ENCODE measurements around the gene OR10Z1. TPM values are rescaled to one million over a fixed set of nuclear protein-coding genes. Genes with fewer than 3 reads are reported as not detected.

Gene OR10Z1
- total RNA-seq, 1 experiment from 2014 or later: not detected

DNA sequence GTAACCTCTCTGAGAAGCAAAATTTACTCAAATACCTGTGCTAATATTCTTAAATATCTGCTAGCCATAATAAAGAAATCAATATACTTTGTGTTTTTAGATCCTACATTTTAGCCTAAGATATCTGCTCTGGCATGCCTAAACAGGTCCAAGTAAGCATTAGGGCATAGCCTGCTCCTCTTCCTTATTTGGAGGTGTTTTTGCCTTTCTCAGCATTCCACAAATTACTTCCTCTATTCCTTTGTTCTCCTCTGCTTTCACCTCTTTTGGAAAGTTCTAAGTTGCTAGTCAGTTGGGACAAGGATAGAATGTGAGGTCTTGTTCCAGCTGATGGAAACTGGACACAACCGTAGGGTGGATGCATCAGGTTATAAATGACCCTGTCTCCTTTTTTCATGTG is 18.1 kb upstream of the OR10Z1 start (continued):
- TF ChIP-seq, protein P1, sequence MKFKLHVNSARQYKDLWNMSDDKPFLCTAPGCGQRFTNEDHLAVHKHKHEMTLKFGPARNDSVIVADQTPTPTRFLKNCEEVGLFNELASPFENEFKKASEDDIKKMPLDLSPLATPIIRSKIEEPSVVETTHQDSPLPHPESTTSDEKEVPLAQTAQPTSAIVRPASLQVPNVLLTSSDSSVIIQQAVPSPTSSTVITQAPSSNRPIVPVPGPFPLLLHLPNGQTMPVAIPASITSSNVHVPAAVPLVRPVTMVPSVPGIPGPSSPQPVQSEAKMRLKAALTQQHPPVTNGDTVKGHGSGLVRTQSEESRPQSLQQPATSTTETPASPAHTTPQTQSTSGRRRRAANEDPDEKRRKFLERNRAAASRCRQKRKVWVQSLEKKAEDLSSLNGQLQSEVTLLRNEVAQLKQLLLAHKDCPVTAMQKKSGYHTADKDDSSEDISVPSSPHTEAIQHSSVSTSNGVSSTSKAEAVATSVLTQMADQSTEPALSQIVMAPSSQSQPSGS (CRISPR knock-in tag; IDR thresholded peaks at IDR 0.05; ENCODE audit: borderline replicate concordance, low read depth): no peak
- TF ChIP-seq ZNF232 (CRISPR knock-in tag; IDR thresholded peaks at IDR 0.05) (no peak), IRF1 (CRISPR knock-in tag; IDR thresholded peaks at IDR 0.05) (no peak), ESRRA (CRISPR knock-in tag; IDR thresholded peaks at IDR 0.05; ENCODE audit: borderline replicate concordance) (no peak), ZNF423 (CRISPR knock-in tag; IDR thresholded peaks at IDR 0.05) (no peak), ZNF138 (CRISPR knock-in tag; conservative IDR thresholded peaks at IDR 0.05) (no peak)

DNA sequence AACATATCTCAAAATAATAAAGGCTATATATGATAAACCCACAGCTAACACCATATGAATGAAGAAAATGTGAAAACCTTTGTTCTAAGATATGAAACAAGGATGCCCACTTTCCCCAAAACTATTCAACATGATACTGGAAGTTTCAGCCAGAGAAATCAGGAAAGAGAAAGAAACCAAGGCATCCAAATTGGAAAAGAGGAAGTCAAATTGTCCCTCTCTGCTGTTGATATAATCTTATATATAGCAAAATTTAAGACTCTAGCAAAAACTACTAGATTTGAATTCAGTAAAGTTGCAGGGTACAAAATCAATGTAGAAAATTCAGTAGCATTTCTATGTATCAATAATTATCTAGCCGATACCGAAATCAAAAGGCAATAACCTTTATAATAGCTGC is 4.3 kb upstream of the OR10Z1 start:
- ATAC-seq (no peak), DNase-seq (ENCODE audit: low spot score) (no peak)
- Mint-ChIP-seq H3K27ac (no peak overlapping the region), H3K9me3 (peaks cover 20% of the 10 kb centered on the region), H3K27me3 (ENCODE audit: low read depth) (no peaks in the 10 kb centered on the region), H3K4me3 (no peak overlapping the region), H3K4me1 (no peaks in the 10 kb centered on the region), H3K36me3 (peaks cover 11% of the 10 kb centered on the region)
- ChIA-PET POLR2A (no interaction called here), CTCF (no interaction called here)
- TF ChIP-seq, protein P2, sequence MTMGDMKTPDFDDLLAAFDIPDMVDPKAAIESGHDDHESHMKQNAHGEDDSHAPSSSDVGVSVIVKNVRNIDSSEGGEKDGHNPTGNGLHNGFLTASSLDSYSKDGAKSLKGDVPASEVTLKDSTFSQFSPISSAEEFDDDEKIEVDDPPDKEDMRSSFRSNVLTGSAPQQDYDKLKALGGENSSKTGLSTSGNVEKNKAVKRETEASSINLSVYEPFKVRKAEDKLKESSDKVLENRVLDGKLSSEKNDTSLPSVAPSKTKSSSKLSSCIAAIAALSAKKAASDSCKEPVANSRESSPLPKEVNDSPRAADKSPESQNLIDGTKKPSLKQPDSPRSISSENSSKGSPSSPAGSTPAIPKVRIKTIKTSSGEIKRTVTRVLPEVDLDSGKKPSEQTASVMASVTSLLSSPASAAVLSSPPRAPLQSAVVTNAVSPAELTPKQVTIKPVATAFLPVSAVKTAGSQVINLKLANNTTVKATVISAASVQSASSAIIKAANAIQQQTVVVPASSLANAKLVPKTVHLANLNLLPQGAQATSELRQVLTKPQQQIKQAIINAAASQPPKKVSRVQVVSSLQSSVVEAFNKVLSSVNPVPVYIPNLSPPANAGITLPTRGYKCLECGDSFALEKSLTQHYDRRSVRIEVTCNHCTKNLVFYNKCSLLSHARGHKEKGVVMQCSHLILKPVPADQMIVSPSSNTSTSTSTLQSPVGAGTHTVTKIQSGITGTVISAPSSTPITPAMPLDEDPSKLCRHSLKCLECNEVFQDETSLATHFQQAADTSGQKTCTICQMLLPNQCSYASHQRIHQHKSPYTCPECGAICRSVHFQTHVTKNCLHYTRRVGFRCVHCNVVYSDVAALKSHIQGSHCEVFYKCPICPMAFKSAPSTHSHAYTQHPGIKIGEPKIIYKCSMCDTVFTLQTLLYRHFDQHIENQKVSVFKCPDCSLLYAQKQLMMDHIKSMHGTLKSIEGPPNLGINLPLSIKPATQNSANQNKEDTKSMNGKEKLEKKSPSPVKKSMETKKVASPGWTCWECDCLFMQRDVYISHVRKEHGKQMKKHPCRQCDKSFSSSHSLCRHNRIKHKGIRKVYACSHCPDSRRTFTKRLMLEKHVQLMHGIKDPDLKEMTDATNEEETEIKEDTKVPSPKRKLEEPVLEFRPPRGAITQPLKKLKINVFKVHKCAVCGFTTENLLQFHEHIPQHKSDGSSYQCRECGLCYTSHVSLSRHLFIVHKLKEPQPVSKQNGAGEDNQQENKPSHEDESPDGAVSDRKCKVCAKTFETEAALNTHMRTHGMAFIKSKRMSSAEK (CRISPR knock-in tag; IDR thresholded peaks at IDR 0.05; ENCODE audit: borderline replicate concordance): no peak
- no peak for TF ChIP-seq NFYB (CRISPR knock-in tag; conservative IDR thresholded peaks at IDR 0.05; ENCODE audit: low read depth)
- TF ChIP-seq NR3C1 (CRISPR knock-in tag; conservative IDR thresholded peaks at IDR 0.05; ENCODE audit: low read depth): no peak
- TF ChIP-seq ZNF263 (CRISPR knock-in tag; IDR thresholded peaks at IDR 0.05; ENCODE audit: low read depth): no peak
- TF ChIP-seq, protein P3, sequence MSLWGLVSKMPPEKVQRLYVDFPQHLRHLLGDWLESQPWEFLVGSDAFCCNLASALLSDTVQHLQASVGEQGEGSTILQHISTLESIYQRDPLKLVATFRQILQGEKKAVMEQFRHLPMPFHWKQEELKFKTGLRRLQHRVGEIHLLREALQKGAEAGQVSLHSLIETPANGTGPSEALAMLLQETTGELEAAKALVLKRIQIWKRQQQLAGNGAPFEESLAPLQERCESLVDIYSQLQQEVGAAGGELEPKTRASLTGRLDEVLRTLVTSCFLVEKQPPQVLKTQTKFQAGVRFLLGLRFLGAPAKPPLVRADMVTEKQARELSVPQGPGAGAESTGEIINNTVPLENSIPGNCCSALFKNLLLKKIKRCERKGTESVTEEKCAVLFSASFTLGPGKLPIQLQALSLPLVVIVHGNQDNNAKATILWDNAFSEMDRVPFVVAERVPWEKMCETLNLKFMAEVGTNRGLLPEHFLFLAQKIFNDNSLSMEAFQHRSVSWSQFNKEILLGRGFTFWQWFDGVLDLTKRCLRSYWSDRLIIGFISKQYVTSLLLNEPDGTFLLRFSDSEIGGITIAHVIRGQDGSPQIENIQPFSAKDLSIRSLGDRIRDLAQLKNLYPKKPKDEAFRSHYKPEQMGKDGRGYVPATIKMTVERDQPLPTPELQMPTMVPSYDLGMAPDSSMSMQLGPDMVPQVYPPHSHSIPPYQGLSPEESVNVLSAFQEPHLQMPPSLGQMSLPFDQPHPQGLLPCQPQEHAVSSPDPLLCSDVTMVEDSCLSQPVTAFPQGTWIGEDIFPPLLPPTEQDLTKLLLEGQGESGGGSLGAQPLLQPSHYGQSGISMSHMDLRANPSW (CRISPR knock-in tag; conservative IDR thresholded peaks at IDR 0.05; ENCODE audit: low read depth): no peak
- TF ChIP-seq, protein P1 (CRISPR knock-in tag; IDR thresholded peaks at IDR 0.05; ENCODE audit: borderline replicate concordance, low read depth): no peak
- TF ChIP-seq AFF4 (CRISPR knock-in tag; IDR thresholded peaks at IDR 0.05; ENCODE audit: borderline replicate concordance): no peak
- TF ChIP-seq, protein P4, sequence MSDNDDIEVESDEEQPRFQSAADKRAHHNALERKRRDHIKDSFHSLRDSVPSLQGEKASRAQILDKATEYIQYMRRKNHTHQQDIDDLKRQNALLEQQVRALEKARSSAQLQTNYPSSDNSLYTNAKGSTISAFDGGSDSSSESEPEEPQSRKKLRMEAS (CRISPR knock-in tag; IDR thresholded peaks at IDR 0.05): no peak
- TF ChIP-seq RELA (CRISPR knock-in tag; IDR thresholded peaks at IDR 0.05; ENCODE audit: borderline replicate concordance): no peak
- TF ChIP-seq SOX15 (CRISPR knock-in tag; IDR thresholded peaks at IDR 0.05): no peak
- TF ChIP-seq, protein P5, sequence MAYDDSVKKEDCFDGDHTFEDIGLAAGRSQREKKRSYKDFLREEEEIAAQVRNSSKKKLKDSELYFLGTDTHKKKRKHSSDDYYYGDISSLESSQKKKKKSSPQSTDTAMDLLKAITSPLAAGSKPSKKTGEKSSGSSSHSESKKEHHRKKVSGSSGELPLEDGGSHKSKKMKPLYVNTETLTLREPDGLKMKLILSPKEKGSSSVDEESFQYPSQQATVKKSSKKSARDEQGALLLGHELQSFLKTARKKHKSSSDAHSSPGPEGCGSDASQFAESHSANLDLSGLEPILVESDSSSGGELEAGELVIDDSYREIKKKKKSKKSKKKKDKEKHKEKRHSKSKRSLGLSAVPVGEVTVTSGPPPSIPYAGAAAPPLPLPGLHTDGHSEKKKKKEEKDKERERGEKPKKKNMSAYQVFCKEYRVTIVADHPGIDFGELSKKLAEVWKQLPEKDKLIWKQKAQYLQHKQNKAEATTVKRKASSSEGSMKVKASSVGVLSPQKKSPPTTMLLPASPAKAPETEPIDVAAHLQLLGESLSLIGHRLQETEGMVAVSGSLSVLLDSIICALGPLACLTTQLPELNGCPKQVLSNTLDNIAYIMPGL (CRISPR knock-in tag; IDR thresholded peaks at IDR 0.05): no peak
- TF ChIP-seq, protein P6, sequence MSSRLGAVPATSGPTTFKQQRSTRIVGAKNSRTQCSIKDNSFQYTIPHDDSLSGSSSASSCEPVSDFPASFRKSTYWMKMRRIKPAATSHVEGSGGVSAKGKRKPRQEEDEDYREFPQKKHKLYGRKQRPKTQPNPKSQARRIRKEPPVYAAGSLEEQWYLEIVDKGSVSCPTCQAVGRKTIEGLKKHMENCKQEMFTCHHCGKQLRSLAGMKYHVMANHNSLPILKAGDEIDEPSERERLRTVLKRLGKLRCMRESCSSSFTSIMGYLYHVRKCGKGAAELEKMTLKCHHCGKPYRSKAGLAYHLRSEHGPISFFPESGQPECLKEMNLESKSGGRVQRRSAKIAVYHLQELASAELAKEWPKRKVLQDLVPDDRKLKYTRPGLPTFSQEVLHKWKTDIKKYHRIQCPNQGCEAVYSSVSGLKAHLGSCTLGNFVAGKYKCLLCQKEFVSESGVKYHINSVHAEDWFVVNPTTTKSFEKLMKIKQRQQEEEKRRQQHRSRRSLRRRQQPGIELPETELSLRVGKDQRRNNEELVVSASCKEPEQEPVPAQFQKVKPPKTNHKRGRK (CRISPR knock-in tag; IDR thresholded peaks at IDR 0.05; ENCODE audit: borderline replicate concordance): no peak
